AG09309 (cell line): ENCODE measurements around the gene NAA16.

Source experiments
- DNase-seq: peaks from one replicate; pipeline ENCODE4 v3.0.0-alpha.2; 2010; ENCODE audit warnings: low read depth
- H3K4me3 ChIP-seq: 2 replicates; pipeline ENCODE4 v1.5.1; 2011; ENCODE audit warnings: mild to moderate bottlenecking, low read depth, low read length, moderate library complexity; ENCODE audit not compliant: control insufficient read depth
- TF ChIP-seq, protein P1 (sequence below): IDR thresholded peaks from 2 replicates; pipeline ENCODE4 v1.5.1; 2011; ENCODE audit warnings: mild to moderate bottlenecking, low read depth, low read length, inconsistent platforms; ENCODE audit not compliant: insufficient read depth, control insufficient read depth; ENCODE audit errors: missing control alignments

Gene NAA16

DNA sequence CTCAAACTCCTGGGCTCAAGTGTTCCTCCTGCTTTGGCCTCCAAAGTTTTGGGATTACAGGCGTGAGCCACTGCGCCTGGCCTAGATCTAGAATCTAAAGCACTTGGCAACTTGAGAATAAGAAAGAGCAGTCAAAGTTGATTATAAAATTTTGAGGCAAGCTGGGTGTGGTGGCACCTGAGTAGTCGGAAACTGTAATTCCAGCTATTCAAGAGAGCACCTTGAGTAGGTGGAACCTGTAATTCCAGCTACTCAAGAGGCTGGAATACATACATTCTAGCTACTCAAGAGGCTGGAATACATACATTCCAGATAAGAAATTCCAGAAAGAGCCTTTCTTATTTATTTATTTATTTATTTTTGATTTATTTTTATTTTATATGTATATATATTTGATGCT is 8.3 kb upstream of the NAA16 start:
- H3K4me3 ChIP-seq = no peak overlapping the region
- TF ChIP-seq, protein P1, sequence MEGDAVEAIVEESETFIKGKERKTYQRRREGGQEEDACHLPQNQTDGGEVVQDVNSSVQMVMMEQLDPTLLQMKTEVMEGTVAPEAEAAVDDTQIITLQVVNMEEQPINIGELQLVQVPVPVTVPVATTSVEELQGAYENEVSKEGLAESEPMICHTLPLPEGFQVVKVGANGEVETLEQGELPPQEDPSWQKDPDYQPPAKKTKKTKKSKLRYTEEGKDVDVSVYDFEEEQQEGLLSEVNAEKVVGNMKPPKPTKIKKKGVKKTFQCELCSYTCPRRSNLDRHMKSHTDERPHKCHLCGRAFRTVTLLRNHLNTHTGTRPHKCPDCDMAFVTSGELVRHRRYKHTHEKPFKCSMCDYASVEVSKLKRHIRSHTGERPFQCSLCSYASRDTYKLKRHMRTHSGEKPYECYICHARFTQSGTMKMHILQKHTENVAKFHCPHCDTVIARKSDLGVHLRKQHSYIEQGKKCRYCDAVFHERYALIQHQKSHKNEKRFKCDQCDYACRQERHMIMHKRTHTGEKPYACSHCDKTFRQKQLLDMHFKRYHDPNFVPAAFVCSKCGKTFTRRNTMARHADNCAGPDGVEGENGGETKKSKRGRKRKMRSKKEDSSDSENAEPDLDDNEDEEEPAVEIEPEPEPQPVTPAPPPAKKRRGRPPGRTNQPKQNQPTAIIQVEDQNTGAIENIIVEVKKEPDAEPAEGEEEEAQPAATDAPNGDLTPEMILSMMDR = no peak
- no peak for DNase-seq

DNA sequence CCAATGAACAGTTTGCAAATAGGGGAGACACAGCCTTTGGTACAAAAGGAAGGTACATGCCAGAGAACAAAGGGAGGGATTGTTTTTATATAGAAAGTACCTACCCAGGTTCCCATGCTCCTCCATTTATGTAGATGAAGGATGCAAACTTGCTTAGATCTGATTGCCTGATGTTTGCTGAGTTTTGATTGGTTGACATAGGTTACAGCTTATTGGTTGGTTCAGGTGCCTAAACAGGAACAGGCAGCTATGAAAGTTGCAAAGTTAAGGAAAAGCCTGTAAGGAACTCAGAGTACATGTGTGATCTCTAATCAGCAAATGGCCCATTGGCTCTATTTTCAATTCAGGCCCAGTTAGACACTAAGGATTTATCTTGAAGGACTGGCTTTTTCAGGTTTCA is 6.5 kb upstream of the NAA16 start:
- H3K4me3 ChIP-seq = no peak overlapping the region
- no peak for DNase-seq
- TF ChIP-seq, protein P1 = no peak

DNA sequence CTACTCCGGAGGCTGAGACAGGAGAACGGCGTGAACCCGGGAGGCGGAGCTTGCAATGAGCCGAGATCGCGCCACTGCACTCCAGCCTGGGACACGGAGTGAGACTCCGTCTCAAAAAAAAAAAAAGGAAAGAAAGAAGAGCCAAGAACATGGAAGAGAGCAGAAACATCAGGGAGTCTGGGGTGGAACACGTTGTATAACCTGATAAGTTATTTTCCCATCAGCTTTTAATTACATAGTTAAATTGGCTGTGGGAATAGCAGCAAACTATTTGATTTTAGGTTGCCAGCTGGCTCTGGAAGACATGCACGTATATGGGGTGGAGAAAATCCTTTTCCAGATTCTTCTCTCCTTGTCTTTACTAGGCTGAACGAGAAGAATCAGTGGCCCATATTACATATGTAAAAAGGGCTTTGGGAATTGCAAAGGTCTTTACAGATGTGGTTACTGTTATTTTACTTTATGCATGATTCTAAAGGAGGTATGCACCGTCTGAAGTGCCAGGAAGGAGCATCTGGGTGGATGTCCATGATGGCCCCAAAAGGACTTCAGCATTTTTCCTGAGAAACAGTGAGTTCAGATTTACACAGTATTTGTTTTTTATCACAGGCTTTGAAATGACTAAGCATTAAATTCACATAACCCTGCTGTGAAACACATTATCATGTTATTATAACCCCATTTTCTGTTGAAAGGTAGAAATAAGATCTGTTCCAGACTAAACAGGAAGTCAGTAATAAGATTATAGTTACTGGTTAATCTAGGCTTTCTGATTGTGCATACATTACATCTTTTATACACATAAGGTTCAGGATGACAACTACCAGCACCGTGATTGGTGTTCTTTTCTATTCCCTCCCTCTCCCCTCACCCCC is 4.6 kb upstream of the NAA16 start:
- H3K4me3 ChIP-seq = no peak overlapping the region
- no peak for DNase-seq
- TF ChIP-seq, protein P1 = no peak

DNA sequence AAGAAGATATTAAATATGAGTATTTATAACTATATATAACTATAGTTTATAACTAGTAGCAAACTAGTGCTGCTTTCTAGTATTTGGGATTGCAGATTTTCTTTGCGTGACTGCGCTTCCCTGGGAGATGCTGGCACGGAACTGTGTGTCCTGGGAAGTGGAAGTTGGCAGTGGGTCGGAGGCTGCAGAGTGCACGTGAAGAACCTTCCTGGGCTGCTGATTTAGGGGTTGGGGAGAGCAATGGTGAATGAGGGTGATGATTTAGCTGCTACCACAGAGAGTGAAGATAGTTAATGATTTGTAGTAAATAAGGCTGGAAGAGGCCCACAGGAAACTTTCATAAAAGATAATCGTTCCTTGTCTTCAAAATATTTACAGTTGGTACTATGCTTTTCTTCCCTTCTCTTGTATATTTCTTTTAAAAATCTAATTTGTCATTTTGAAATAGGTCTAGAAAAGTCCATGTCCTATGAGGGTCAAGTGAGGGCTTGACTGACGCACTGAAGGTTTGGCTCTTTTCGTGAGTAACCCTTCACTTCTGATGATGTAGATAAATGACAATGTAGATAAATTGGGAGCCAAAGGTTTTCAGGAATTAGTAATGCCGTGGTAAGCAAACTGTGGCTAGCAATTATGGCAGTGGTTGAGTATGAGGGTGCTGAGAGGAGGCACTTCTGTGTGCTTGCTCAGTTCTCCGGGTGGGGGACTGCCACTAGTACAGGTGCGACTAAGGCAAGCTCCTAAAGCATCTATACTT is 3.0 kb upstream of the NAA16 start:
- TF ChIP-seq, protein P1 = no peak

DNA sequence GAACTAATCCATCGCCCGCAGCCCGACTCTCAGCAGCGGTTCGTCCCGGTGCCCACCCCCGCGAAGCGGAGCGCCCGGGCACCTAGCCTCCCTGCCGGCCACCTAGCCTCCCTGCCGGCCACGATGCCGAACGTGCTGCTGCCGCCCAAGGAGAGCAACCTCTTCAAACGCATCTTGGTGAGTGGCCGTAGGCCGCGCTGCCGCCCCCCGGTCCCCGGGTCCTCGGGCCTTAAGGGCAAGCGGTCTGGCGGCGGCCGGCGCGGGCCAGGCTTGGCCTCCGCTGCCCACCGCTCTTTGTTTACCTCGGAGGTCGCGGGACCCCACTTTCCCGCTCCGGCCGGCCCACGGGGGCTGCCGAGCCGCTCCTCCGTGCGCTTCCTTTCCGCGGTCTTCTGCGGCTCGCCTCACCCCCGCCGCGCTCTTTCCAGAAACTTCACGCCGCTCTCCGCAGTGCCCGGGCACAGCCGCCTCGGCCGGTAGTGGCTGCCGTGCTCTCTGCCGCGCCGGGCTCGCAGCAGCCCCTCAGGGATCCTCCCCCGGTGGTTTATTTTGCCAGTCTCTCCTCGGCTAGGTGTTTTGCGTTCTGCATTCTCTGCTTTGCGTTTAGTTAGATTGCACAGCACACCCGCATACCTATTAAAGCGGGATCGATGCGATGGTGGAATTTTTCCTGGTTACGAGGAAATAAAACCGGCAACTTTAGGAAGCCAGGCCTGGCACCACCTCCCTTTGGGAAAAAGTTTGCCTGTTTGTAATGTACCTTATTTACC is 524 bp downstream of the NAA16 start:
- peak overlapping the region; percentile 85 for H3K4me3 ChIP-seq
- TF ChIP-seq, protein P1 = no peak
- DNase-seq = no peak

More for the DNA sequence above, 3.0 kb upstream of the NAA16 start:
- no peak overlapping the region for H3K4me3 ChIP-seq
- no peak for DNase-seq

DNA sequence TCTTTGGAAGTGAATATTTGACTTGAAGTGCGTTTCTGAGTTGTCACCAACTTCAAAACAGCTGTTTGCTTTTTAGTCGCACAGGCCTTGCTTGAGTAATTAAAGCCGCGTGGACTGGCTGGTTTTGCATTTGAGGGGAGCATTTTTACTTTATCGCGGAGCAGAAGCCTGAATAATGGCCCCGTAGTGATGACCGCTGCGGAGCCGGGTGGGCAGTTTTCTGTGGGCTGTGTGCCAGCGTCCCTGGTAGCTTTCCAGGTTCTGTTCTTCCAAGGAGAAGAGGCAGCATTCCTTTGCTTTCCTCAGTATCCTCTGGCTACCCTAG is 1.1 kb downstream of the NAA16 start:
- TF ChIP-seq, protein P1 = no peak

More for the DNA sequence above, 1.1 kb downstream of the NAA16 start:
- peak overlapping the region; percentile 85 for H3K4me3 ChIP-seq
- DNase-seq = no peak
